ENCODE results near the gene DBH. TPM values are rescaled to one million over a fixed set of nuclear protein-coding genes. Genes with fewer than 3 reads are reported as not detected.
A peak's percentile ranks its signal among the peaks of the same experiment; 100 is the strongest.

DBH gene
- total RNA-seq, 2 experiments from 2014 or later: not detected

GRCh38 chr9:133643978-133644760 lies 8.0 kb downstream of the DBH start:
- H3K9me3 Mint-ChIP-seq: no peaks in the 10 kb centered on the region
- no peaks in the 10 kb centered on the region for H3K27me3 Mint-ChIP-seq
- H3K36me3 Mint-ChIP-seq (ENCODE audit: low read depth): no peaks in the 10 kb centered on the region
- ChIA-PET POLR2A (no interaction called here), CTCF (interaction anchor here (0.6 to 1.2 kb wide), 6 partner anchors 9 to 305 kb away, joined by 3 to 6 read pairs (median 3); no protein-coding TSS in a partner anchor)
- no peaks in the 10 kb centered on the region for H3K4me1 Mint-ChIP-seq
- no peak overlapping the region for H3K4me3 Mint-ChIP-seq
- H3K27ac Mint-ChIP-seq: no peak overlapping the region
- DNase-seq: no peak

DNA sequence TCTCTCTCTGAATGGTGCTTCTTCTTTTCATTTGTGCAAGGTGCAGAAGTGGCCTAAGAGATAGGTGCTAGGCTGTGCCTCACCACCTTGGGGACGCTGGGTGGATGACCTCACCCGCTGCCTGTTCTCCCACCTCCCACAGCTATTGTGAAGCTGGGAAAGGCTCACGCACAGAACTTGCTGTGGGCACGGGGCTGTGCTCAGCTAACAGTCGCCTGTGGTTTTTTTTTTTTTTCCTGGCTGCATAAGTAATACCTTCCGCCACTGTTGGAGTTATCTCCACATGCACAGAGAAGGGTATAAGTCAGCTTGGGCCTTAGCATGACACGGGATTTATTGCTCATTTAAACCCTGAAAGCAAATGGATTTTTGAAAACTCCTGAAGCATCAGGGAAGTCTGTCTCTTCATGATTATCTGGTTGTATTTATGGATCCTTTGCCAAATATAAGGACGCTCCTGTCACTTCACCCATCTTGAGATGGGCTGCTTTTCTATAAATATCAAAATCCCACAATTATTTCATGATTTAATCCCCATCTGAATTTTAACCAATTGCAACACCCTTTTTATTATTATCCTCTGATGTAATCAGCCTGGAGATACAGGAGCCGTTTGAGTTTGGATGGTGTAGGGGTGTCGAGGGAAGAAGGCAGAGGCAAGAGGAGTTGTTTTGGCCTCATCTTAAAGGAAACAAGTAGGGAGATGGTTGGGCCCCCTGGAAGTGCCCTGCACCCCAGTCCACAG lies 9.0 kb downstream of the DBH start:
- Mint-ChIP-seq H3K27ac (no peak overlapping the region), H3K9me3 (no peaks in the 10 kb centered on the region), H3K4me3 (no peak overlapping the region), H3K27me3 (no peaks in the 10 kb centered on the region), H3K36me3 (ENCODE audit: low read depth) (no peaks in the 10 kb centered on the region), H3K4me1 (no peaks in the 10 kb centered on the region)
- DNase-seq: no peak
- POLR2A ChIA-PET: no interaction called here
- CTCF ChIA-PET: interaction anchor here (0.7 to 1.2 kb wide), 4 partner anchors 8 to 55 kb away, joined by 3 to 6 read pairs (median 4); no protein-coding TSS in a partner anchor

DNA sequence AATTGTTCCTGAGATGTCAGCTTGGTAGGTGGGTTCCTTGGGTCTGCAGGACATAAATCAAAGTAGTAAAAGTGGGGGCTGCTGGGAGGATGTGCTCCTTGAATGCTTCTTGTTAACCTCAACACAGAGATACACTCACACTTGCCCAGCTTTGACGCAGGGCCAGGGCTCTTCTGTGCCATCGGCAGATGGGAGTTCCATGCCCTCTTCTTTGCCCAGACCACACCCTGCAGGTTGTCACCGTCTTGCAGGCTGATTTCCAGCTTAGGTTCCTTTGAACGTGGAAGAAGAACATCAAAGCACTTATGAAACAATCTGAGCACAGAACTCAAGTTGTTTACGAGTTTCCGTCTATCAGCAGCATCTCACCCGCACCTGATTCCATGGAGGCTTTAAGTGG lies 11.0 kb downstream of the DBH start:
- ChIA-PET POLR2A (no interaction called here), CTCF (no interaction called here)
- Mint-ChIP-seq H3K27me3 (no peaks in the 10 kb centered on the region), H3K27ac (no peak overlapping the region), H3K4me1 (no peaks in the 10 kb centered on the region), H3K36me3 (ENCODE audit: low read depth) (no peaks in the 10 kb centered on the region), H3K4me3 (no peak overlapping the region), H3K9me3 (no peaks in the 10 kb centered on the region)
- no peak for DNase-seq

DNA sequence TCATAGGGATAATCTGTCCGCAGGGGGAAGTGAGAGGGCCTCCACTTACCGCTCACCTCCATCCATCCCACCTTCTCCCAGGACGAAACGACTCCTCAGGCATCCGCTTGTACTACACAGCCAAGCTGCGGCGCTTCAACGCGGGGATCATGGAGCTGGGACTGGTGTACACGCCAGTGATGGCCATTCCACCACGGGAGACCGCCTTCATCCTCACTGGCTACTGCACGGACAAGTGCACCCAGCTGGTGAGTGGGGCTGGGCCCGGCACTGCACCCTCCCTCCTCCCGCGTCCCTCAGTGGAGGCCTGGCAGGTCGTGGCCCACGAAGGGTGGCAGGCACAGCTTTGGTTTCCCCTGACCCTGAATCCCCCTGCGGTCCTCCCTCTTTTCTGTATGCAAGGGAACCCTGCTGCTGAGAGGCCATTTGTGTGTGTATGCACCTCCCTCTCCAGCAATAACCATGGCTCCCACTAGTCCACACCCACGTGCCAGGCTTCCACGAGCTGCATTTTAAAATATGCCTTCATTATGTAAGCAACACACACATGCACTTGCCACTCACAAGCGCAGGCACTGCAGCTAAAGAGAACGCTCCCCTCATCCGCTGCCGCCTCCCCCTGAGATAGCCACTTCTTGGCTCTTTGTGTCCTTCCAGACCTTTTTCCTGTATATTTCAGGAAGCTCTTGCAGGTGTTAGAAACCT lies 11.8 kb downstream of the DBH start:
- H3K4me1 Mint-ChIP-seq: no peaks in the 10 kb centered on the region
- H3K36me3 Mint-ChIP-seq (ENCODE audit: low read depth): no peaks in the 10 kb centered on the region
- POLR2A ChIA-PET: no interaction called here
- DNase-seq: no peak
- no peak overlapping the region for H3K27ac Mint-ChIP-seq
- no peaks in the 10 kb centered on the region for H3K9me3 Mint-ChIP-seq
- CTCF ChIA-PET: no interaction called here
- H3K27me3 Mint-ChIP-seq: no peaks in the 10 kb centered on the region
- H3K4me3 Mint-ChIP-seq: no peak overlapping the region

DNA sequence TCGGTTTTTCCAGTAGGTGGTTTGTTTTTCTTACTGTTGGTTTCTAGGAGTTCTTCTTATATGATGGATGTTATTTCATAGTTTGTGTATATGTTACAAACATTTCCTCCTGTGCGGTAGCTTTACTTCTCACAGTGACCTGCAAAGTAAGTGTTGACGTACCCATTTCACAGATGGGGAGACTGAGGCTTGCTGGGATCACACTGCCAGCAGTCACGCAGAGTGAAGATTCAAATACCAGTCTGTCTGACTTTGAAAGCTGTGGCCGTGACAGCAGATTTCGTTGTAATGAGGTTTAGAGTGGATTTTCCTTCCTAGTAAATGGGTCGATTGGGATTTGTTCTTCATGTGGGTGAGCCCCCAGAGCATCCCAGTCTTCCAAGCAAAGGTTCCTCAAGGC lies 13.0 kb downstream of the DBH start:
- Mint-ChIP-seq H3K9me3 (no peaks in the 10 kb centered on the region), H3K27me3 (no peaks in the 10 kb centered on the region), H3K4me3 (no peak overlapping the region), H3K4me1 (no peaks in the 10 kb centered on the region), H3K27ac (no peak overlapping the region), H3K36me3 (ENCODE audit: low read depth) (no peaks in the 10 kb centered on the region)
- ChIA-PET POLR2A (no interaction called here), CTCF (no interaction called here)
- DNase-seq: no peak

GRCh38 chr9:133650026-133650425 lies 13.9 kb downstream of the DBH start:
- H3K36me3 Mint-ChIP-seq (ENCODE audit: low read depth): no peaks in the 10 kb centered on the region
- peaks cover 3% of the 10 kb centered on the region for H3K27me3 Mint-ChIP-seq
- DNase-seq: no peak
- H3K4me1 Mint-ChIP-seq: no peaks in the 10 kb centered on the region
- H3K9me3 Mint-ChIP-seq: no peaks in the 10 kb centered on the region
- H3K27ac Mint-ChIP-seq: no peak overlapping the region
- ChIA-PET CTCF (no interaction called here), POLR2A (no interaction called here)
- H3K4me3 Mint-ChIP-seq: no peak overlapping the region

DNA sequence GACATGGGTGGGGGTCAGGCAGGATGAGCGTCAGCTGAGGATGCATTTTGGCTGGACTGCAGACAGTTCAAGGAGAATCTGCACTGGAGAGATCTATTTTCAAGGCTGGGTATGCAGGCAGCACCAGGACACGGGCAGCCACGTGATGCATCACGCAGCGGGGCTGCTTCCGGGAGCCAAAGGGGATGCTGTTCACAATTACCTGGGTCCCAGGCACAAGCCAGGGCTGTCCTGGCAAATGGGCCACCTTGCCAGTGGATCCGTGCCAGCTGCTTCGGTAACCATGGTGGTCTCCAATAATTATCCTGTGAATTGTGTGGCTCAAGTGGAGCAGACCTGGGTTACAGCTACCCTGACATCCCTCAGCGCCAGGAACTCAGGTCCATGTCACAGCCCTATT lies 17.5 kb downstream of the DBH start:
- H3K27ac Mint-ChIP-seq: no peak overlapping the region
- CTCF ChIA-PET: interaction anchor here (1.2 to 1.3 kb wide), 3 partner anchors 9 to 24 kb away, joined by 3 to 4 read pairs (median 4); no protein-coding TSS in a partner anchor
- peaks cover 32% of the 10 kb centered on the region for H3K27me3 Mint-ChIP-seq
- H3K4me1 Mint-ChIP-seq: peaks cover 6% of the 10 kb centered on the region
- no peaks in the 10 kb centered on the region for H3K9me3 Mint-ChIP-seq
- DNase-seq: no peak
- H3K36me3 Mint-ChIP-seq (ENCODE audit: low read depth): no peaks in the 10 kb centered on the region
- POLR2A ChIA-PET: no interaction called here
- no peak overlapping the region for H3K4me3 Mint-ChIP-seq

- peaks cover 46% of the 10 kb centered on the region for H3K27me3 Mint-ChIP-seq
- H3K27ac Mint-ChIP-seq: no peak overlapping the region
- ChIA-PET CTCF (interaction anchor here (0.7 to 1.3 kb wide), 3 partner anchors 9 to 22 kb away, joined by 3 to 6 read pairs (median 4); no protein-coding TSS in a partner anchor), POLR2A (no interaction called here)
- peaks cover 11% of the 10 kb centered on the region for H3K4me1 Mint-ChIP-seq
- no peaks in the 10 kb centered on the region for H3K9me3 Mint-ChIP-seq
- H3K36me3 Mint-ChIP-seq (ENCODE audit: low read depth): no peaks in the 10 kb centered on the region
- no peak overlapping the region for H3K4me3 Mint-ChIP-seq
- DNase-seq: no peak
Observed at GRCh38 chr9:133654736-133655657, 18.8 kb downstream of the DBH start.

GRCh38 chr9:133655701-133656100 lies 19.5 kb downstream of the DBH start:
- POLR2A ChIA-PET: no interaction called here
- Mint-ChIP-seq H3K4me3 (no peak overlapping the region), H3K9me3 (no peaks in the 10 kb centered on the region), H3K27me3 (peaks cover 47% of the 10 kb centered on the region), H3K4me1 (peaks cover 11% of the 10 kb centered on the region), H3K27ac (no peak overlapping the region), H3K36me3 (ENCODE audit: low read depth) (no peaks in the 10 kb centered on the region)
- CTCF ChIA-PET: interaction anchor here (1.1 to 1.3 kb wide), 3 partner anchors 9 to 46 kb away, joined by 3 read pairs; no protein-coding TSS in a partner anchor
- DNase-seq: no peak

DNA sequence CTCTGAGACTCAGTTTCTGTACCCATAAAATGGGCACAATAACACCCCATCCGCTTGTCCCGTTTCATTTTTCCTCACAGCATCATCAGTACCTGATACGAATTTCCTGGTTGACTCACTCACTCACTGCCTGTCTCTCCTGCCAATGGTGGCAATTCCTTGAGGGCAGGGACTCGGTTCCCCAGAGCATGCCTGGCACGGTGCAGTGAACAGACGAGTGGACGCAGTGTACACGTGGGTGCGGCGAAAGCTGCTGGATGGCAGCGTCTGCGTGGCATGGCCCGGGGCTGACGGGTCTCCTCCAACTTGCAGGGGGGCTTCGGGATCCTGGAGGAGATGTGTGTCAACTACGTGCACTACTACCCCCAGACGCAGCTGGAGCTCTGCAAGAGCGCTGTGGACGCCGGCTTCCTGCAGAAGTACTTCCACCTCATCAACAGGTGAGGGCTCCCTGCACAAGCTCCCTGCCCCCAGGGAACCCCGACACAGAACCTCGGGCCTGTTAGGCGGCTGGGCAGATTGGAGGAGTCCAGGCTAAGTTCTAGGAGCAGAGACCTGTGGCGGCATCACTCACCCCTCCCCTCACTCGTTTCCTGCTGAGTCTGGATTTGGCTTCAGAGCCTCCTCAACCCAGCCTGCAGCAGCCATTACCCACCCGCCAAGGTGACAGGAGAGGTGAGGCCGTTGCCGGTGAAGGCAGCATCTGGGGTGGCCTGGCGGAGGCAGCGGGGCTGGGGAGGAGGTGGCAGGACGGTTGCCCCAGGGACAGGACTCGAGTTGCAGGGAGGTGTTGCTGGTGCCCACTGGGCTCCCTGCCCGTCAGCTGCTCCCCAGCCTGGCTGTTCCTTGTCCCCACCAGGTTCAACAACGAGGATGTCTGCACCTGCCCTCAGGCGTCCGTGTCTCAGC lies 20.3 kb downstream of the DBH start:
- H3K36me3 Mint-ChIP-seq (ENCODE audit: low read depth): no peaks in the 10 kb centered on the region
- DNase-seq: peak; percentile 45
- peaks cover 11% of the 10 kb centered on the region for H3K4me1 Mint-ChIP-seq
- no peaks in the 10 kb centered on the region for H3K9me3 Mint-ChIP-seq
- peaks cover 47% of the 10 kb centered on the region for H3K27me3 Mint-ChIP-seq
- CTCF ChIA-PET: interaction anchor here (1.1 to 1.3 kb wide), 2 partner anchors 11 to 45 kb away, joined by 3 read pairs; no protein-coding TSS in a partner anchor
- POLR2A ChIA-PET: no interaction called here
- H3K27ac Mint-ChIP-seq: no peak overlapping the region
- no peak overlapping the region for H3K4me3 Mint-ChIP-seq

DNA sequence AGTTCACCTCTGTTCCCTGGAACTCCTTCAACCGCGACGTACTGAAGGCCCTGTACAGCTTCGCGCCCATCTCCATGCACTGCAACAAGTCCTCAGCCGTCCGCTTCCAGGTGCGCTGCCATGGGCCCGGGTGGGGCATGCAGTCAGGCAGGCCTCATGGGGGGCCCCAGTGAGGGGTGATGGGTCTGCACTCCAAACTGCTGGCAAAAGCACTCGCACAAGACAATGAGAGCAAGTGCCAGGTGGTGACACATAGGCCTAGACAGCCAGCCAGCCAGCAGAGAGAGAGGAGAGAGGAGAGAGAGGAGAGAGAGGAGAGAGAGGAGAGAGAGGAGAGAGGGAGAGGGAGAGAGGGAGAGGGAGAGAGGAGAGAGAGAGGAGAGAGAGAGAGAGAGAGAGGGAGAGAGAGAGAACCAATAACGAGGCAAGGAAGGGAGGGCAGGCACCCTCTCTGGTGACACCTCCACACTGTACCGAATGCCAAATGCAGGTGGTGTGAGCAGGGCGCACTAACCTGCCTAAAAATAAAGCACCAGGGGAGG lies 21.0 kb downstream of the DBH start:
- H3K4me3 Mint-ChIP-seq: no peak overlapping the region
- H3K27me3 Mint-ChIP-seq: peaks cover 47% of the 10 kb centered on the region
- H3K4me1 Mint-ChIP-seq: peaks cover 11% of the 10 kb centered on the region
- H3K27ac Mint-ChIP-seq: no peak overlapping the region
- no peak for DNase-seq
- CTCF ChIA-PET: interaction anchor here (1.1 kb wide), 1 partner anchor 11 kb away, joined by 3 read pairs; no protein-coding TSS in a partner anchor
- no peaks in the 10 kb centered on the region for H3K9me3 Mint-ChIP-seq
- no peaks in the 10 kb centered on the region for H3K36me3 Mint-ChIP-seq (ENCODE audit: low read depth)
- POLR2A ChIA-PET: no interaction called here
